DMS114 treated with DMSO at 0.1 percent for 48 hours (cell line): ENCODE measurements around the gene SSC4D.
"Not testable (repeated sequence)": the region's sequence is repeated elsewhere in the genome, so short reads cannot be mapped to it uniquely, and the experiment has no call there.

Experiments used
- DNase-seq: peaks from one replicate; lab custom pipeline; 2025; ENCODE audit not compliant: unreplicated experiment; lab: John Stamatoyannopoulos, UW

Gene SSC4D

GRCh38 chr7:76409537-76409936, at the start of gene SSC4D:
Gene SSC4D (minus strand): TSS chr7:76409697. CDS start chr7:76404439, 5,258 bp downstream.
- no peak for DNase-seq

GRCh38 chr7:76458504-76458903, 49.0 kb upstream of the SSC4D start:
- not testable (repeated sequence) for DNase-seq

GRCh38 chr7:76457017-76457416, 47.5 kb upstream of the SSC4D start:
- not testable (repeated sequence) for DNase-seq

- DNase-seq = not testable (repeated sequence)
Observed at GRCh38 chr7:76445577-76446008, 36.1 kb upstream of the SSC4D start.

GRCh38 chr7:76443846-76444245, 34.3 kb upstream of the SSC4D start:
- DNase-seq = not testable (repeated sequence)

- not testable (repeated sequence) for DNase-seq
Observed at GRCh38 chr7:76442664-76443446, 33.4 kb upstream of the SSC4D start.

- not testable (repeated sequence) for DNase-seq
Observed at GRCh38 chr7:76441792-76442191, 32.3 kb upstream of the SSC4D start.

- DNase-seq = not testable (repeated sequence)
Observed at GRCh38 chr7:76440404-76440803, 30.9 kb upstream of the SSC4D start.

GRCh38 chr7:76439120-76439888, 29.8 kb upstream of the SSC4D start:
- not testable (repeated sequence) for DNase-seq

GRCh38 chr7:76437873-76438272, 28.4 kb upstream of the SSC4D start:
- DNase-seq = peak; percentile 73

GRCh38 chr7:76430836-76431235, 21.3 kb upstream of the SSC4D start:
- DNase-seq = no peak

GRCh38 chr7:76430211-76430610, 20.7 kb upstream of the SSC4D start:
- no peak for DNase-seq

- no peak for DNase-seq
Observed at GRCh38 chr7:76428868-76429805, 19.6 kb upstream of the SSC4D start.

- no peak for DNase-seq
Observed at GRCh38 chr7:76428149-76428823, 18.8 kb upstream of the SSC4D start.

GRCh38 chr7:76427635-76428034, 18.1 kb upstream of the SSC4D start:
- no peak for DNase-seq

GRCh38 chr7:76426246-76426645, 16.7 kb upstream of the SSC4D start:
- DNase-seq = no peak

- DNase-seq = not testable (repeated sequence)
Observed at GRCh38 chr7:76425558-76425957, 16.1 kb upstream of the SSC4D start.

- no peak for DNase-seq
Observed at GRCh38 chr7:76425156-76425555, 15.7 kb upstream of the SSC4D start.

GRCh38 chr7:76424413-76425111, 15.1 kb upstream of the SSC4D start, which contains the start of gene ZP3:
Gene ZP3 (plus strand): TSS chr7:76424950. CDS start chr7:76424965, 15 bp downstream.
- DNase-seq = no peak
